ENCODE data around the gene TRMU. TPM values are rescaled to one million over a fixed set of nuclear protein-coding genes. Genes with fewer than 3 reads are reported as not detected.

The TRMU gene
- total RNA-seq, 1 donor from 2014 or later, result 70.6 TPM

DNA sequence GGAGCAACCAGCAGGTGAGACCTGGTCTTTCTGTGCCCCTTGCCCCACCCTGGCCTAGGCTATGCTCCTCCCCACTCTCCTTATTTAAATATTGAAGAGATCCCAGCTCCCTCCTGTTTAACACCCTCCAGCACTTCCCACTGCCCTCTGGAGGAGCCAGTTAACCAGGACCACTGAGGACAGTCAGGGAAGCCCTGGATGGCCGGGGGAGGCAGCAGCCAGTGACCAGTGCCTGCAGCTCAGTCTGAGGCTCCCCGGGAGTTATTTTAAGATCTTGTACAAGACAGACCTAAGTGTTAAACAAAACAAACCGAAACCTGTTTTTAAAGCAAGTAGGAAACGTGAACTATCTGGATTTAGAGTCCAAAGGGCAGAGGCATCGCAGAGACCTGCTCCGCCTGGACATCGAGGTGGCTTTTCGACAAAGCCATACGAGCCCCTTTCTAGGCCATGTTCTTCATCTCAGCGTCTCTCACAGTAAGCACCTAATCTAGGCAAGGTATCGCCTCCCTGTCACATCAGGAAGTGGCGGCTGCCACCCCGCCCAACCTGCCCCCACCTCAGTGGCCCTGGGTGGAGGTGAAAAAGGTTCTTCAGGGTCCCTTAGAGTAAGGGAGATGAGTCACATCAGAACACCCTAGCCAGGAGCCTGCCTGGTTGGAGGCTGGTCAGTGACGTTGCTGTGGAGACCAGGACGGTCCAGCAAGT is 35.2 kb downstream of the TRMU start:
- Mint-ChIP-seq H3K36me3 (peaks cover 13% of the 10 kb centered on the region), H3K4me3 (no peak overlapping the region), H3K27me3 (ENCODE audit: low read depth) (no peaks in the 10 kb centered on the region), H3K27ac (no peak overlapping the region), H3K9me3 (peaks cover 1% of the 10 kb centered on the region), H3K4me1 (no peaks in the 10 kb centered on the region)
- TF ChIP-seq, protein P1, sequence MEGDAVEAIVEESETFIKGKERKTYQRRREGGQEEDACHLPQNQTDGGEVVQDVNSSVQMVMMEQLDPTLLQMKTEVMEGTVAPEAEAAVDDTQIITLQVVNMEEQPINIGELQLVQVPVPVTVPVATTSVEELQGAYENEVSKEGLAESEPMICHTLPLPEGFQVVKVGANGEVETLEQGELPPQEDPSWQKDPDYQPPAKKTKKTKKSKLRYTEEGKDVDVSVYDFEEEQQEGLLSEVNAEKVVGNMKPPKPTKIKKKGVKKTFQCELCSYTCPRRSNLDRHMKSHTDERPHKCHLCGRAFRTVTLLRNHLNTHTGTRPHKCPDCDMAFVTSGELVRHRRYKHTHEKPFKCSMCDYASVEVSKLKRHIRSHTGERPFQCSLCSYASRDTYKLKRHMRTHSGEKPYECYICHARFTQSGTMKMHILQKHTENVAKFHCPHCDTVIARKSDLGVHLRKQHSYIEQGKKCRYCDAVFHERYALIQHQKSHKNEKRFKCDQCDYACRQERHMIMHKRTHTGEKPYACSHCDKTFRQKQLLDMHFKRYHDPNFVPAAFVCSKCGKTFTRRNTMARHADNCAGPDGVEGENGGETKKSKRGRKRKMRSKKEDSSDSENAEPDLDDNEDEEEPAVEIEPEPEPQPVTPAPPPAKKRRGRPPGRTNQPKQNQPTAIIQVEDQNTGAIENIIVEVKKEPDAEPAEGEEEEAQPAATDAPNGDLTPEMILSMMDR (IDR thresholded peaks at IDR 0.05; ENCODE audit: unreplicated experiment), result no peak
- DNase-seq (ENCODE audit: low spot score in 2 of 2, unreplicated experiment in 2 of 2), result no peak

DNA sequence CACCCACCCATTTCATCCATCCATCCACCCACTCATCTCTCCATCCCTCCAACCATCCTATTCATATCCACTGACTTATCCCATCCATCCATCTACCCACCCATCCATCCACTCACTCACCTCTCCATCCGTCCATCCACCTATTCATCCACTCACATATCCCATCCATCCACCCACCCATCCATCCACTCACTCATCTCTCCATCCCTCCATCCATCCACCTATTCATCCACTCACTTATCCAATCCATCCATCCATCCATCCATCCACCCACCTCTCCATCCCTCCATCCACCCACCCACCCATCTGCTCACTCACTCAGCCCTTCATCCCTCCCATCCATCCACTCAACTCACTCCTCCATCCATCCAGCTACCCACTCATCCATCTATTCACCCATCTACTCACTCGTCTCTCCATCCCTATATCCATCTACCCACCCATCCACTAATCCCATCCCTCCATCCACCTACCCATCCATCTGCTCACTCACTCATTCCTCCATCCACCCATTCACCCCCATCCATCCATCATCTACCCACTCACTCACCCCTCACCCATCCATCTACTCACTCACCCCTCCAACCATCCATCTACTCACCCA is 36.2 kb downstream of the TRMU start:
- no peaks in the 10 kb centered on the region for H3K4me1 Mint-ChIP-seq
- DNase-seq (ENCODE audit: low spot score in 2 of 2, unreplicated experiment in 2 of 2), result no peak
- peaks cover 5% of the 10 kb centered on the region for H3K9me3 Mint-ChIP-seq
- no peak overlapping the region for H3K27ac Mint-ChIP-seq
- H3K27me3 Mint-ChIP-seq (ENCODE audit: low read depth), result no peaks in the 10 kb centered on the region
- TF ChIP-seq, protein P1 (IDR thresholded peaks at IDR 0.05; ENCODE audit: unreplicated experiment), result no peak
- no peak overlapping the region for H3K4me3 Mint-ChIP-seq
- peaks cover 21% of the 10 kb centered on the region for H3K36me3 Mint-ChIP-seq

DNA sequence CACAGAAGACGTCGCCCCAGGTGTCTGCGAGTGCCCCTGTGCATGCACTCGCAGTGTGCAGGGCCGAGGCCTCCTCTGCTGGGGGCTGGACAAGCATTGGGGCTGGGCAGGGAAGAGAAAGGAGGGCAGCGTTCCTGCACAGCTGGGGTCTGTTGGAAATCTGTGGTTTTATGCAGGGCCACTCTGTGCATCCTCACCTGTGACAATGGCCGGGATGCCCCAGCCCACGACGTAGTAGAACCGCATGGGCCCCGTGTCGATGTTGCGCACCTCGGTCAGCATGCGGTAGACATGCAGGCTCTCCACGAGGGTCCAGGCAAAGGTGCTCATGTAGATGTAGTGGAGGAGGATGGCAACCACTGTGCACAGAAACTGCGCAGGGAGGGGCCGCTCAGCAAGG is 37.2 kb downstream of the TRMU start:
- Mint-ChIP-seq H3K27ac (no peak overlapping the region), H3K4me3 (no peak overlapping the region), H3K36me3 (peaks cover 29% of the 10 kb centered on the region), H3K4me1 (peaks cover 3% of the 10 kb centered on the region), H3K9me3 (peaks cover 5% of the 10 kb centered on the region), H3K27me3 (ENCODE audit: low read depth) (no peaks in the 10 kb centered on the region)
- TF ChIP-seq, protein P1 (IDR thresholded peaks at IDR 0.05; ENCODE audit: unreplicated experiment), result no peak
- DNase-seq (ENCODE audit: low spot score in 2 of 2, unreplicated experiment in 2 of 2), result no peak

DNA sequence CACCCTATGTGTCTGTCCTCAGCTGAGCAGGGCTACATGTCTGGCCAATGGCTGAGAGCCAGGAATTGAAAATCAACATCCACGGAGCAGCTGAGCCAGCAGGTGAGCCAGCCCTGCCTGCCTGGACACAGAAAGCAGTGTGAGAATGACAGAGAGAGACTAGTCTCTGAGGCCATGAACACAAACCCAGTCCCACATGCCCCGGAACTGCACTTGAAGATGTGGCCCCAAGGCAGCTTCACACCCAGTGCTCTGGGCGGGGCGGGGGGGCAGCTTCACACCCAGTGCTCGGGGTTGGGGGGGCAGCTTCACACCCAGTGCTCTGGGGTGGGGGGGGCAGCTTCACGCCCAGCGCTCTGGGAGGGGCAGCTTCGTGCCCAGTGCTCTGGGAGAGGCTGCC is 37.6 kb downstream of the TRMU start:
- Mint-ChIP-seq H3K4me3 (no peak overlapping the region), H3K27me3 (ENCODE audit: low read depth) (no peaks in the 10 kb centered on the region), H3K36me3 (peaks cover 29% of the 10 kb centered on the region), H3K4me1 (peaks cover 6% of the 10 kb centered on the region), H3K27ac (no peak overlapping the region), H3K9me3 (peaks cover 5% of the 10 kb centered on the region)
- DNase-seq (ENCODE audit: low spot score in 2 of 2, unreplicated experiment in 2 of 2), result no peak
- TF ChIP-seq, protein P1 (IDR thresholded peaks at IDR 0.05; ENCODE audit: unreplicated experiment), result no peak

DNA sequence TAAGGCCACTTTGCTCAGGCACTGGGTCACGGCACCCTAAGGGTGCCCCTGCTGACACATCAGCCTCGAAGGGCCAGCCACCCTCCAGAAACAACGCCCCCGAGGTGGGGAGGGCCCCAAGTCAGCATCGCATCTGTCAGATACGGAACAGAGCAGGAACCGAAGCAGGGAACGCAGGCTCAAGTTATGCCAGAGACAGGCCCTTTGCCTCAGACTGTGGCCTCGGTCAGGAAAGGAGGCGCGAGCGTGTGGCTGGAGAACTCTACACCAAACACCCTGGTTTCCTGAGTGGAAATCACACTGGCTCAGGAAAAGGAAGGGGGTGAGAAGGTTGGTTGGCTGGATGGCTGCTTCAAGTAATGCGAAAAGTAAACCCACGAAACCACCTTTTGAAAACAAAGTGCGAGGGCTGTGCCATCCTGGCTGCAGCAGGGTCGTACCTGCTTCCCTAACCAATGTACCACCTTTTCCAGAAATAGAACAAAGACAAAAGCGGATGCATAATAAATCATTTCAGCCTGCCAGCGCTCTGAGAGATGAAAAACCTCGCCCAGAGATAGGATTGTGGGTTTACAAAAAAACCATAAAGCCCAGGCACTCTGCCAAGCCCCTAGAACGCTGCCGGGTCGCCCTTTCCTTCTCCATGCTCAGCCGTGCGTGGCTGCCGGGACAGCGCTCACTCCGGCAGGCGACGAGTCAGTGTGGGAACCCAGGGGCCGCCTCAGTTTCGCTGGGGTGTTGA is 38.6 kb downstream of the TRMU start:
- Mint-ChIP-seq H3K27me3 (ENCODE audit: low read depth) (no peaks in the 10 kb centered on the region), H3K36me3 (peaks cover 29% of the 10 kb centered on the region), H3K4me3 (no peak overlapping the region), H3K9me3 (peaks cover 5% of the 10 kb centered on the region), H3K27ac (no peak overlapping the region), H3K4me1 (peaks cover 7% of the 10 kb centered on the region)
- no peak for DNase-seq (ENCODE audit: low spot score in 2 of 2, unreplicated experiment in 2 of 2)
- TF ChIP-seq, protein P1 (IDR thresholded peaks at IDR 0.05; ENCODE audit: unreplicated experiment), result no peak

All from mesothelial cell of epicardium (in vitro differentiated cells).